Measurements from ENCODE around the gene SIX2.

The SIX2 gene

DNA sequence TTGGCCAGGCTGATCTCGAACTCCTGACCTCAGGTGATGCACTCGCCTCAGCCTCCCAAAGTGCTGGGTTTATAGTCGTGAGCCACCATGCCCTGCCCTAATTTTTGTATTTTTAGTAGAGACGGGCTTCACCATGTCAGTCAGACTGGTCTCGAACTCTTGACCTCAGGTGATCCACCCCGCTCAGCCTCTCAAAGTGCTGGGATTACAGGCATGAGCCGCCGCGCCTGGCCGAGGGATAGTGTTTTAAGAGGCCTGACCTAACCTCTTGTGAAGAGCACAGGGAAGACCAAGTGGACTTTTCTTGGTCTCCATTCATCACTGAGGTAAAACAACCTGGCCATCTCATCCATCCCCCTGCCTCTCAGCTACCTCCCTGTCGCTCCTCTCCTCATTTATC, 29.7 kb downstream of the SIX2 start:
- TF ChIP-seq RAD21 (IDR thresholded peaks at IDR 0.05; ENCODE audit: low read depth) = no peak
- no peak for TF ChIP-seq ZBTB7A (IDR thresholded peaks at IDR 0.05; ENCODE audit: low read depth)
- TF ChIP-seq, protein P1, sequence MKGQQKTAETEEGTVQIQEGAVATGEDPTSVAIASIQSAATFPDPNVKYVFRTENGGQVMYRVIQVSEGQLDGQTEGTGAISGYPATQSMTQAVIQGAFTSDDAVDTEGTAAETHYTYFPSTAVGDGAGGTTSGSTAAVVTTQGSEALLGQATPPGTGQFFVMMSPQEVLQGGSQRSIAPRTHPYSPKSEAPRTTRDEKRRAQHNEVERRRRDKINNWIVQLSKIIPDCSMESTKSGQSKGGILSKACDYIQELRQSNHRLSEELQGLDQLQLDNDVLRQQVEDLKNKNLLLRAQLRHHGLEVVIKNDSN (IDR thresholded peaks at IDR 0.05) = no peak
- TF ChIP-seq NFIC (IDR thresholded peaks at IDR 0.05) = no peak
- no peak for TF ChIP-seq TAF1 (IDR thresholded peaks at IDR 0.05; ENCODE audit: low read depth)
- no peak for TF ChIP-seq EP300 (IDR thresholded peaks at IDR 0.05; ENCODE audit: borderline replicate concordance)
- TF ChIP-seq CREB1 (IDR thresholded peaks at IDR 0.05; ENCODE audit: low read depth) = no peak
- no peak for TF ChIP-seq CEBPB (IDR thresholded peaks at IDR 0.05)
- TF ChIP-seq, protein P2, sequence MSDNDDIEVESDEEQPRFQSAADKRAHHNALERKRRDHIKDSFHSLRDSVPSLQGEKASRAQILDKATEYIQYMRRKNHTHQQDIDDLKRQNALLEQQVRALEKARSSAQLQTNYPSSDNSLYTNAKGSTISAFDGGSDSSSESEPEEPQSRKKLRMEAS (IDR thresholded peaks at IDR 0.05) = no peak
- TF ChIP-seq TEAD4 (IDR thresholded peaks at IDR 0.05) = no peak
- TF ChIP-seq YY1 (IDR thresholded peaks at IDR 0.05; ENCODE audit: low read depth) = no peak
- TF ChIP-seq EGR1 (IDR thresholded peaks at IDR 0.05) = no peak
- TF ChIP-seq, protein P3, sequence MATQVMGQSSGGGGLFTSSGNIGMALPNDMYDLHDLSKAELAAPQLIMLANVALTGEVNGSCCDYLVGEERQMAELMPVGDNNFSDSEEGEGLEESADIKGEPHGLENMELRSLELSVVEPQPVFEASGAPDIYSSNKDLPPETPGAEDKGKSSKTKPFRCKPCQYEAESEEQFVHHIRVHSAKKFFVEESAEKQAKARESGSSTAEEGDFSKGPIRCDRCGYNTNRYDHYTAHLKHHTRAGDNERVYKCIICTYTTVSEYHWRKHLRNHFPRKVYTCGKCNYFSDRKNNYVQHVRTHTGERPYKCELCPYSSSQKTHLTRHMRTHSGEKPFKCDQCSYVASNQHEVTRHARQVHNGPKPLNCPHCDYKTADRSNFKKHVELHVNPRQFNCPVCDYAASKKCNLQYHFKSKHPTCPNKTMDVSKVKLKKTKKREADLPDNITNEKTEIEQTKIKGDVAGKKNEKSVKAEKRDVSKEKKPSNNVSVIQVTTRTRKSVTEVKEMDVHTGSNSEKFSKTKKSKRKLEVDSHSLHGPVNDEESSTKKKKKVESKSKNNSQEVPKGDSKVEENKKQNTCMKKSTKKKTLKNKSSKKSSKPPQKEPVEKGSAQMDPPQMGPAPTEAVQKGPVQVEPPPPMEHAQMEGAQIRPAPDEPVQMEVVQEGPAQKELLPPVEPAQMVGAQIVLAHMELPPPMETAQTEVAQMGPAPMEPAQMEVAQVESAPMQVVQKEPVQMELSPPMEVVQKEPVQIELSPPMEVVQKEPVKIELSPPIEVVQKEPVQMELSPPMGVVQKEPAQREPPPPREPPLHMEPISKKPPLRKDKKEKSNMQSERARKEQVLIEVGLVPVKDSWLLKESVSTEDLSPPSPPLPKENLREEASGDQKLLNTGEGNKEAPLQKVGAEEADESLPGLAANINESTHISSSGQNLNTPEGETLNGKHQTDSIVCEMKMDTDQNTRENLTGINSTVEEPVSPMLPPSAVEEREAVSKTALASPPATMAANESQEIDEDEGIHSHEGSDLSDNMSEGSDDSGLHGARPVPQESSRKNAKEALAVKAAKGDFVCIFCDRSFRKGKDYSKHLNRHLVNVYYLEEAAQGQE (IDR thresholded peaks at IDR 0.05; ENCODE audit: low read depth) = no peak
- TF ChIP-seq FOXM1 (IDR thresholded peaks at IDR 0.05; ENCODE audit: borderline replicate concordance, low read depth) = no peak

DNA sequence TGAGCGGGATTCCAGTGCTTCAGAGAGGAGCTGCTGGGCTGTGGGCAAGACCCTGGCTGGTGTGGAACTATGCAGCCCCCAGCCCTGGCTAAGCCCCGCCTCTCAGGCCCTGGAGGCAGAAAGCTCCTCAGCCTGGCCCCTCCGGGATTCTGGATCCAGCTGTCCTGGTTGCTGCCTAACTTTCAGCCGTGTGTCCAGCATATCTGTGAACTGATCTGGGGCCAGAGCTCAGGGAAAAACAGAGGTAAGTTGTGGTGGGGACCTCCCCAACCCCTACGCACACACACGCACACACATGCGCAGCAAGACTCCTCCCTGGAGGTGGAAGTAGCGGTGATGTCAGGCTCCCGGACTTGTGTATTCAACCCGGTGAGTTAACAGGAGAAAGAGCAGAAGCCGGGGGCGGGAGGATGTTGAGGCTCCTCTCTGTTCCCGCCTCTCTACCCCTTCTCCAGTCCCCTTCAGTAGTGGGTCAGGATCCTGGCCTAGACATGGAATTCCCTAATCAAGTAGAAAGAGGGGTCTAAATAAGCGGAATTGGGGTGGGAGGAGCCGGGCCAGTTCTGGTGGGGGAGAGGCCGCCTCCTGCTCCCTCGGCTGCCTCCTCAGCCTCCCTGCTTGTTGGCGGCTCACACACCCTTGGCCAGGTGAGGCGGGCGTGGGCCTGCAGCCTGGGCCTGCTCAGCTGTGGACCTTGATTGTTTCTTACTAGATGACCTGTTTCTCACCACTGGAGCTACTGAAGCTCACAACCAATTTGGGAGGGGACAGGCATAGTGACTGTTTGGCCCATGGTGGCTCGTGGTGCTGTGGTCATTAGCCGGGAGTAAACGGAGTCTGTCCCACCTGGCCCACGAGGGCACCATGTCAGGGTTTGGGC, 33.4 kb downstream of the SIX2 start:
- TF ChIP-seq FOXM1 (IDR thresholded peaks at IDR 0.05; ENCODE audit: borderline replicate concordance, low read depth) = no peak
- TF ChIP-seq TCF12 (IDR thresholded peaks at IDR 0.05; ENCODE audit: low read depth) = no peak
- no peak for TF ChIP-seq EGR1 (IDR thresholded peaks at IDR 0.05)
- TF ChIP-seq CREB1 (IDR thresholded peaks at IDR 0.05; ENCODE audit: low read depth) = no peak
- TF ChIP-seq CEBPB (IDR thresholded peaks at IDR 0.05) = no peak
- no peak for TF ChIP-seq TEAD4 (IDR thresholded peaks at IDR 0.05)
- no peak for TF ChIP-seq NFIC (IDR thresholded peaks at IDR 0.05)
- no peak for TF ChIP-seq EP300 (IDR thresholded peaks at IDR 0.05; ENCODE audit: borderline replicate concordance)
- no peak for TF ChIP-seq ZBTB7A (IDR thresholded peaks at IDR 0.05; ENCODE audit: low read depth)
- no peak for TF ChIP-seq RAD21 (IDR thresholded peaks at IDR 0.05; ENCODE audit: low read depth)
- TF ChIP-seq TAF1 (IDR thresholded peaks at IDR 0.05; ENCODE audit: low read depth) = no peak
- TF ChIP-seq, protein P1 (IDR thresholded peaks at IDR 0.05) = no peak
- no peak for TF ChIP-seq YY1 (IDR thresholded peaks at IDR 0.05; ENCODE audit: low read depth)
- TF ChIP-seq, protein P3 (IDR thresholded peaks at IDR 0.05; ENCODE audit: low read depth) = no peak
- TF ChIP-seq, protein P2 (IDR thresholded peaks at IDR 0.05) = no peak

DNA sequence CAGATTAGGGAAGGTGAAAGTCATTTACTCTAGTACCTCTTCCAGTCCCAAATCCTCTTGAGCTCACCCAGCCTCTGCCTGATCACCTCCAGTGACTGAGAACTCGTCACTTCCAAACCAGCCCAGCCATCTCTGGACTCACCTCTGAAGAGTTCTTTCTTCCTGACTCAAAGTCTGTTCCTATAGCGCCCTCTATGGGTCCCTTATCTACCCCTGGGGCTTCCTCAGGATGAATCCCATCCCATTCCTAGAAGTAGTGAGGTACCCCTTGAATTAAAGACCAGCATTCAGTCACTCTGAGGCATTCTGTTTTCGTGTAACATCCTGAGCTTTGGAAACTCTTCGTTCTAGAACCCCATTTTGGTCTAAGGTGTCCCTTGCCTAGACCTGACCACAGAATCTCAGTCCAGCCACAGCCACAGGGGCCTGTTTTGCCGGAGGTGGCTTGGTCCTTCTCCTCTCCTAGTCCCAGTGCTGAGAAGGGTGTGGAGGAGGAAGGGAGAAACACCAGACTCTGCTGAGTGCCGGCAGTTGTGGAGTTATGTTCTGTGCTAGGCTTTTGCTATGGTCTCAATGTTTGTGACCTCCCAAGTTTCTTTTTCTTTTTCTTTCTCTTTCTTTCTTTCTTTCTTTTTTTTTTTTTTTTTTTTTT, 35.1 kb downstream of the SIX2 start:
- TF ChIP-seq CREB1 (IDR thresholded peaks at IDR 0.05; ENCODE audit: low read depth) (no peak), RAD21 (IDR thresholded peaks at IDR 0.05; ENCODE audit: low read depth) (peak; percentile 80)

DNA sequence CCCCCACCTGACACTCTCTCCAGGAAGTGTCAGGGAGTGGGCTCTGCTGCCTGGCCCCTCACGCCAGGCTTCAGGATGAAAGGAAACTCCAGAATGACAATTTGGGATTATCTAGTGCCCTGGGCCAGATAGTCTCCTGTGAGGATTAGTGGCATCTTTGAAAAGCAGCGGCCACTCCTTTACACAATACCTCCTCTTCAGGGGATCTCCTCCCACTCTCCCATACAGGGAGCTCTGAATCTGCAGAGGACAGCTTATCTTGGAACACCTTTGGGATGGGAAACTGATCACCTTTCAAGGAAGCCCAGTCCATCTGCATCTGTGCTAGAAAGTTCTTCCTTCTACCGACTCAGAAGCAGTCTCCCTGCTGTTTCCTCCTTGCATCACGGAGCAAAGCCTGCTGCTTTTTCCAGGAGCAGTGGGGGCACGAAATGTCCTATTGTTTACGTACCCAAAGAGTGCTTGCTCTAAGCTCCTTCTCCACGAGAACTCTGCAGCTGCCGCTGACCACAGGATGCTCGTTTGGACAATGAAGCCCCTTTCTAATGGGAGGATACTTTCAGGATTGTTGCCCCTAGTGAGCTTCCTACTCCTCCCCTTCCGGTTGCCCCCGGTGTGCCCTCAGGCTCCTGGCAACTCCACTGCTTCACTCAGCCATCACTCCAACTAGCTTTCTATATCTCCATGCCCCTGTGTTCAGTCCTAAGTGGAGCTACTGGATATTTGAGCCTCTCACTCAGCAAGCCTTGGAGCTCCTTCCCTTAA, 36.3 kb downstream of the SIX2 start:
- TF ChIP-seq RAD21 (IDR thresholded peaks at IDR 0.05; ENCODE audit: low read depth) = no peak
- no peak for TF ChIP-seq NFIC (IDR thresholded peaks at IDR 0.05)
- TF ChIP-seq ZBTB7A (IDR thresholded peaks at IDR 0.05; ENCODE audit: low read depth) = no peak
- TF ChIP-seq, protein P2 (IDR thresholded peaks at IDR 0.05) = no peak
- TF ChIP-seq TAF1 (IDR thresholded peaks at IDR 0.05; ENCODE audit: low read depth) = no peak
- no peak for TF ChIP-seq EGR1 (IDR thresholded peaks at IDR 0.05)
- TF ChIP-seq, protein P3 (IDR thresholded peaks at IDR 0.05; ENCODE audit: low read depth) = no peak
- TF ChIP-seq CEBPB (IDR thresholded peaks at IDR 0.05) = no peak
- no peak for TF ChIP-seq YY1 (IDR thresholded peaks at IDR 0.05; ENCODE audit: low read depth)
- no peak for TF ChIP-seq TCF12 (IDR thresholded peaks at IDR 0.05; ENCODE audit: low read depth)
- TF ChIP-seq EP300 (IDR thresholded peaks at IDR 0.05; ENCODE audit: borderline replicate concordance) = no peak
- TF ChIP-seq FOXM1 (IDR thresholded peaks at IDR 0.05; ENCODE audit: borderline replicate concordance, low read depth) = no peak
- no peak for TF ChIP-seq TEAD4 (IDR thresholded peaks at IDR 0.05)
- TF ChIP-seq, protein P1 (IDR thresholded peaks at IDR 0.05) = no peak
- TF ChIP-seq CREB1 (IDR thresholded peaks at IDR 0.05; ENCODE audit: low read depth) = no peak

All from Ishikawa (cell line).